ENCODE data around the gene CEND1. TPM values are rescaled to one million over a fixed set of nuclear protein-coding genes. Genes with fewer than 3 reads are reported as not detected.
A peak's percentile ranks its signal among the peaks of the same experiment; 100 is the strongest.

The CEND1 gene
- total and polyA plus RNA-seq, 2 donors (not counting 1 experiment from before 2014, with no cell fraction given) = 0.25 to 1.3 TPM

DNA sequence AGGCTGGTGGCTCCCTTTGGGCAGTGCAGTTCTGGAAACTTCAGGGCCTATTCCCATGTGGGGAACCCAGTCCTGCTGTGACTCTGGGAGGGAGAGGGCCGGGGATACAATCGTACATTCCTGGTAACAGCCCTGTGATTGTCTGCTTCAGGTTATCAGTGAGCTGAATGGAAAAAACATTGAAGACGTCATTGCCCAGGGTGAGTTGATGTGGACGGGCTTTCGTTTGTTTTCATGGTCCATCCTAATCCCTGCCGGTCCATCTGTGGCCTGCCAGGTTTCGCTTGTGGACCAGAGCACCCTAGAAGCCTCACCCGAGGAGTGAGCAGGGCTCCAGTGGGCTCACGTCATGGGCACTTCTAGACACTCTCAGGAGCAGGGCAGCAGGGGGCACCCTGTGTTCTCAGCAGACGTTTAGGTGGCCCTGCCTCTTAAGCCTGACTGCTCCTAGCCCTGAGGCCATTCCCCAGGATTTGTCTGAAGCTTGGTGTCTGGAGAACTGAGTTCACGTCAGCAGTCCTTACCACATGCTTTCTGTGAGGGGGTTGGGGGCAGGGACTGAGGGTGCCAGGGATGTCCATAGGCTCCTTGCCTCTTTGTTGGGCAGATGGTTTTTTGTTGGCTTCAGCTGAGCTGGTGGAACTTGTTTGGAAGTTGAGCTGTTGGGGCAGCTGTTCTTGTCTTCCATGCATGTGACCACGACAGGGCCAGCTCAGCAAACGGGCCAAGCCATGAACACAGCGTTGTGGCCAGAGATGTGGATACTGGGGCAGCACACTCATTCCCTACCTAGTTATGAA, 21.8 kb upstream of the CEND1 start:
- H3K9me3 ChIP-seq (ENCODE audit: control insufficient read depth, insufficient read depth, low read depth, low read length) = no peaks in the 10 kb centered on the region
- peaks cover 24% of the 10 kb centered on the region for H3K36me3 ChIP-seq (ENCODE audit: control insufficient read depth, insufficient read depth, low read length)
- peak overlapping the region; percentile 96 for H3K27ac ChIP-seq (ENCODE audit: insufficient read depth, low read length)
- H3K4me3 ChIP-seq (replicated peaks in 1 of 4; ENCODE audit: control extremely low read depth in 1 of 4, insufficient read depth in 1 of 4, low read depth in 3 of 4, low read length in 4 of 4) = peak overlapping the region; percentile 70 to 98 (median 86)
- H3K4me2 ChIP-seq (ENCODE audit: extremely low read depth, insufficient read depth, low read length) = peak overlapping the region; percentile 89
- peaks cover 38% of the 10 kb centered on the region for H3K79me2 ChIP-seq (ENCODE audit: control insufficient read depth, insufficient read depth, low read length)
- no peak for DNase-seq (ENCODE audit: low read depth in 2 of 2)
- no peaks in the 10 kb centered on the region for H3K27me3 ChIP-seq (ENCODE audit: control insufficient read depth, insufficient read depth, low read length)
- no peak overlapping the region for H2AFZ ChIP-seq (ENCODE audit: low read length)
- H3K4me1 ChIP-seq (ENCODE audit: control insufficient read depth, extremely low read depth, insufficient read depth, low read length) = peaks cover 11% of the 10 kb centered on the region
- H4K20me1 ChIP-seq (ENCODE audit: control insufficient read depth, extremely low read depth, insufficient read depth, low read length) = no peaks in the 10 kb centered on the region
- peak overlapping the region; percentile 13 for H3K9ac ChIP-seq (ENCODE audit: insufficient read depth, low read length)
- no peak for TF ChIP-seq EZH2 (IDR thresholded peaks at IDR 0.05; ENCODE audit: low read length, missing control alignments)
- TF ChIP-seq, protein P1, sequence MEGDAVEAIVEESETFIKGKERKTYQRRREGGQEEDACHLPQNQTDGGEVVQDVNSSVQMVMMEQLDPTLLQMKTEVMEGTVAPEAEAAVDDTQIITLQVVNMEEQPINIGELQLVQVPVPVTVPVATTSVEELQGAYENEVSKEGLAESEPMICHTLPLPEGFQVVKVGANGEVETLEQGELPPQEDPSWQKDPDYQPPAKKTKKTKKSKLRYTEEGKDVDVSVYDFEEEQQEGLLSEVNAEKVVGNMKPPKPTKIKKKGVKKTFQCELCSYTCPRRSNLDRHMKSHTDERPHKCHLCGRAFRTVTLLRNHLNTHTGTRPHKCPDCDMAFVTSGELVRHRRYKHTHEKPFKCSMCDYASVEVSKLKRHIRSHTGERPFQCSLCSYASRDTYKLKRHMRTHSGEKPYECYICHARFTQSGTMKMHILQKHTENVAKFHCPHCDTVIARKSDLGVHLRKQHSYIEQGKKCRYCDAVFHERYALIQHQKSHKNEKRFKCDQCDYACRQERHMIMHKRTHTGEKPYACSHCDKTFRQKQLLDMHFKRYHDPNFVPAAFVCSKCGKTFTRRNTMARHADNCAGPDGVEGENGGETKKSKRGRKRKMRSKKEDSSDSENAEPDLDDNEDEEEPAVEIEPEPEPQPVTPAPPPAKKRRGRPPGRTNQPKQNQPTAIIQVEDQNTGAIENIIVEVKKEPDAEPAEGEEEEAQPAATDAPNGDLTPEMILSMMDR (conservative IDR thresholded peaks at IDR 0.05 in 1 of 2, IDR thresholded peaks at IDR 0.05 in 1 of 2; ENCODE audit: low read depth in 1 of 2, low read length in 2 of 2) = no peak

GRCh38 chr11:810040-810567, 20.2 kb upstream of the CEND1 start:
- Histone ChIP-seq H3K27me3 (ENCODE audit: control insufficient read depth, insufficient read depth, low read length) (no peaks in the 10 kb centered on the region), H3K4me1 (ENCODE audit: control insufficient read depth, extremely low read depth, insufficient read depth, low read length) (peaks cover 11% of the 10 kb centered on the region), H3K9me3 (ENCODE audit: control insufficient read depth, insufficient read depth, low read depth, low read length) (no peaks in the 10 kb centered on the region), H3K27ac (ENCODE audit: insufficient read depth, low read length) (peak overlapping the region; percentile 96), H3K4me2 (ENCODE audit: extremely low read depth, insufficient read depth, low read length) (peak overlapping the region; percentile 89), H3K4me3 (replicated peaks in 1 of 4; ENCODE audit: control extremely low read depth in 1 of 4, insufficient read depth in 1 of 4, low read depth in 3 of 4, low read length in 4 of 4) (peak overlapping the region; percentile 70 to 98 (median 86)), H3K36me3 (ENCODE audit: control insufficient read depth, insufficient read depth, low read length) (peaks cover 24% of the 10 kb centered on the region), H3K9ac (ENCODE audit: insufficient read depth, low read length) (peak overlapping the region; percentile 99), H4K20me1 (ENCODE audit: control insufficient read depth, extremely low read depth, insufficient read depth, low read length) (no peaks in the 10 kb centered on the region), H3K79me2 (ENCODE audit: control insufficient read depth, insufficient read depth, low read length) (peaks cover 38% of the 10 kb centered on the region), H2AFZ (ENCODE audit: low read length) (no peak overlapping the region)
- TF ChIP-seq, protein P1 (conservative IDR thresholded peaks at IDR 0.05 in 1 of 2, IDR thresholded peaks at IDR 0.05 in 1 of 2; ENCODE audit: low read depth in 1 of 2, low read length in 2 of 2) = no peak
- no peak for TF ChIP-seq EZH2 (IDR thresholded peaks at IDR 0.05; ENCODE audit: low read length, missing control alignments)
- DNase-seq (ENCODE audit: low read depth in 2 of 2) = no peak

DNA sequence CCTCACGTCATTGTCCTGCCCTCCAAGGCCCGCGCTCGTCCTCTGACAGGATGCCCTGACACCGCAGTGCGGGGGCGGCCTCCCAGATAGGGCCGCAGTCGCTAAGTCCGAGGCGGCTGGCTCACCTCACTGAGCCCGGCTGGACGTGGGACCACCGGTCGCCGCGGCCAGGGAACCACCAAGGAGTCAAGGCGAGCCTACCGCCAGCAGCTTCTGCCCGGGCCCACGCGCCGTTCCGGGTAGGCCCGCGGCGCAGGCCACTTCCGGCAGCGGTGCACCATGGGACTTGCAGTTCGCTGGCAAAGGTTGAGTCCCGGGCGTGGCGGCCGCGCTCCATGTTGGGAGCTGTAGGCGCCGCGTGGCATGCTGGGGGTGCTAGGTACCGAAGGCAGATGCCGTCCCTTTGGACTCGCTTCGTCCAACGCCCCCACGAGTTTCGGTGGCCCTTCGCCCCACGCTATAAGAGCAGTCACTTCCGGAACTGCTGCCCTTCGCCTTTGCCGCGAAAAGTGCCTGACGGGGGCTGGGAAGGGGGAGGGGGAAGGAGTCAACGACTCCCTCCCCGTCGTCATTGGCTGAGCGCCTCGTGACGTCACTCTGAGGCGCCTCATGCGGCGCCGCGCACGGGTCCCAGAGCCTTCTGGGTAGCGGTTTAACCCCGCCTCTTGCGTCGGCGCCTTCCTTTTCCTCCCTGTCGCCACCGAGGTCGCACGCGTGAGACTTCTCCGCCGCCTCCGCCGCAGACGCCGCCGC, 19.6 kb upstream of the CEND1 start, which contains the start of gene RPLP2:
RPLP2 (plus strand) TSS at position 681 of the 753 bp plus-strand sequence. CDS start 268 bp downstream, outside the sequence.
- Histone ChIP-seq H3K9ac (ENCODE audit: insufficient read depth, low read length) (peak within 1 kb of the TSS; percentile 99), H4K20me1 (ENCODE audit: control insufficient read depth, extremely low read depth, insufficient read depth, low read length) (no peaks in the 10 kb centered on the region), H2AFZ (ENCODE audit: low read length) (peak within 1 kb of the TSS; percentile 94), H3K4me1 (ENCODE audit: control insufficient read depth, extremely low read depth, insufficient read depth, low read length) (peaks cover 13% of the 10 kb centered on the region), H3K4me2 (ENCODE audit: extremely low read depth, insufficient read depth, low read length) (peak within 1 kb of the TSS; percentile 98), H3K4me3 (replicated peaks in 1 of 4; ENCODE audit: control extremely low read depth in 1 of 4, insufficient read depth in 1 of 4, low read depth in 3 of 4, low read length in 4 of 4) (peak within 1 kb of the TSS; percentile 78 to 98 (median 94)), H3K79me2 (ENCODE audit: control insufficient read depth, insufficient read depth, low read length) (peaks cover 38% of the 10 kb centered on the region), H3K9me3 (ENCODE audit: control insufficient read depth, insufficient read depth, low read depth, low read length) (no peaks in the 10 kb centered on the region), H3K27ac (ENCODE audit: insufficient read depth, low read length) (peak within 1 kb of the TSS; percentile 96), H3K36me3 (ENCODE audit: control insufficient read depth, insufficient read depth, low read length) (peaks cover 24% of the 10 kb centered on the region), H3K27me3 (ENCODE audit: control insufficient read depth, insufficient read depth, low read length) (no peaks in the 10 kb centered on the region)
- DNase-seq (ENCODE audit: low read depth in 2 of 2) = peak; percentile 96 to 98
- TF ChIP-seq, protein P1 (conservative IDR thresholded peaks at IDR 0.05 in 1 of 2, IDR thresholded peaks at IDR 0.05 in 1 of 2; ENCODE audit: low read depth in 1 of 2, low read length in 2 of 2) = no peak
- TF ChIP-seq EZH2 (IDR thresholded peaks at IDR 0.05; ENCODE audit: low read length, missing control alignments) = no peak
